ENCODE measurements around the gene SLC16A12.

The SLC16A12 gene

GRCh38 chr10:89471110-89471809 lies 64.1 kb downstream of the SLC16A12 start:
- H3K36me3 ChIP-seq (ENCODE audit: control insufficient read depth in 4 of 4, insufficient read depth in 4 of 4, low read length in 3 of 4), result no peaks in the 10 kb centered on the region
- no peaks in the 10 kb centered on the region for H3K9me3 ChIP-seq (ENCODE audit: control extremely low read depth in 1 of 5, control insufficient read depth in 4 of 5, insufficient read depth in 2 of 5, low read depth in 1 of 5, low read length in 4 of 5)
- CTCF ChIA-PET, result interaction anchor here (1.6 kb wide), 1 partner anchor 91 kb away, joined by 4 read pairs; no protein-coding TSS in a partner anchor
- WGBS (ENCODE audit: insufficient coverage), result no CpG with 5 or more reads among the region's 1 CpG
- POLR2A ChIA-PET, result no interaction called here
- H3K4me3 ChIP-seq (ENCODE audit: control insufficient read depth in 1 of 7, extremely low read depth in 1 of 7, insufficient read depth in 4 of 7, low read depth in 2 of 7, low read length in 6 of 7), result no peak overlapping the region
- H3K4me1 ChIP-seq (ENCODE audit: control extremely low read depth in 1 of 4, control insufficient read depth in 4 of 4, insufficient read depth in 4 of 4, low read length in 3 of 4), result no peaks in the 10 kb centered on the region
- no peak overlapping the region for H3K27ac ChIP-seq (ENCODE audit: insufficient read depth in 1 of 2, low read depth in 1 of 2, low read length in 2 of 2, poor library complexity in 1 of 2, severe bottlenecking in 2 of 2)
- H3K27me3 ChIP-seq (replicated peaks in 2 of 5; ENCODE audit: control insufficient read depth in 4 of 5, insufficient read depth in 5 of 5, low read length in 4 of 5), result no peaks in the 10 kb centered on the region
- no peak for DNase-seq

GRCh38 chr10:89470628-89471027 lies 64.8 kb downstream of the SLC16A12 start:
- no peaks in the 10 kb centered on the region for H3K27me3 ChIP-seq (replicated peaks in 2 of 5; ENCODE audit: control insufficient read depth in 4 of 5, insufficient read depth in 5 of 5, low read length in 4 of 5)
- WGBS (ENCODE audit: insufficient coverage), result no CpG with 5 or more reads among the region's 2 CpGs
- no peak for DNase-seq
- H3K9me3 ChIP-seq (ENCODE audit: control extremely low read depth in 1 of 5, control insufficient read depth in 4 of 5, insufficient read depth in 2 of 5, low read depth in 1 of 5, low read length in 4 of 5), result no peaks in the 10 kb centered on the region
- H3K4me3 ChIP-seq (ENCODE audit: control insufficient read depth in 1 of 7, extremely low read depth in 1 of 7, insufficient read depth in 4 of 7, low read depth in 2 of 7, low read length in 6 of 7), result no peak overlapping the region
- H3K36me3 ChIP-seq (ENCODE audit: control insufficient read depth in 4 of 4, insufficient read depth in 4 of 4, low read length in 3 of 4), result no peaks in the 10 kb centered on the region
- no peaks in the 10 kb centered on the region for H3K4me1 ChIP-seq (ENCODE audit: control extremely low read depth in 1 of 4, control insufficient read depth in 4 of 4, insufficient read depth in 4 of 4, low read length in 3 of 4)
- CTCF ChIA-PET, result interaction anchor here (1.6 kb wide), 1 partner anchor 92 kb away, joined by 4 read pairs; no protein-coding TSS in a partner anchor
- H3K27ac ChIP-seq (ENCODE audit: insufficient read depth in 1 of 2, low read depth in 1 of 2, low read length in 2 of 2, poor library complexity in 1 of 2, severe bottlenecking in 2 of 2), result no peak overlapping the region
- POLR2A ChIA-PET, result no interaction called here

GRCh38 chr10:89469517-89469916 lies 65.9 kb downstream of the SLC16A12 start:
- CTCF ChIA-PET, result interaction anchor here (1.6 kb wide), 1 partner anchor 93 kb away, joined by 4 read pairs; no protein-coding TSS in a partner anchor
- no peak overlapping the region for H3K4me3 ChIP-seq (ENCODE audit: control insufficient read depth in 1 of 7, extremely low read depth in 1 of 7, insufficient read depth in 4 of 7, low read depth in 2 of 7, low read length in 6 of 7)
- DNase-seq, result no peak
- no peak overlapping the region for H3K27ac ChIP-seq (ENCODE audit: insufficient read depth in 1 of 2, low read depth in 1 of 2, low read length in 2 of 2, poor library complexity in 1 of 2, severe bottlenecking in 2 of 2)
- H3K27me3 ChIP-seq (replicated peaks in 2 of 5; ENCODE audit: control insufficient read depth in 4 of 5, insufficient read depth in 5 of 5, low read length in 4 of 5), result no peaks in the 10 kb centered on the region
- no peaks in the 10 kb centered on the region for H3K4me1 ChIP-seq (ENCODE audit: control extremely low read depth in 1 of 4, control insufficient read depth in 4 of 4, insufficient read depth in 4 of 4, low read length in 3 of 4)
- H3K36me3 ChIP-seq (ENCODE audit: control insufficient read depth in 4 of 4, insufficient read depth in 4 of 4, low read length in 3 of 4), result no peaks in the 10 kb centered on the region
- POLR2A ChIA-PET, result no interaction called here
- H3K9me3 ChIP-seq (ENCODE audit: control extremely low read depth in 1 of 5, control insufficient read depth in 4 of 5, insufficient read depth in 2 of 5, low read depth in 1 of 5, low read length in 4 of 5), result no peaks in the 10 kb centered on the region

GRCh38 chr10:89468191-89468965 lies 67.0 kb downstream of the SLC16A12 start:
- Histone ChIP-seq H3K9me3 (ENCODE audit: control extremely low read depth in 1 of 5, control insufficient read depth in 4 of 5, insufficient read depth in 2 of 5, low read depth in 1 of 5, low read length in 4 of 5) (no peaks in the 10 kb centered on the region), H3K4me3 (ENCODE audit: control insufficient read depth in 1 of 7, extremely low read depth in 1 of 7, insufficient read depth in 4 of 7, low read depth in 2 of 7, low read length in 6 of 7) (no peak overlapping the region), H3K4me1 (ENCODE audit: control extremely low read depth in 1 of 4, control insufficient read depth in 4 of 4, insufficient read depth in 4 of 4, low read length in 3 of 4) (no peaks in the 10 kb centered on the region), H3K27ac (ENCODE audit: insufficient read depth in 1 of 2, low read depth in 1 of 2, low read length in 2 of 2, poor library complexity in 1 of 2, severe bottlenecking in 2 of 2) (no peak overlapping the region), H3K27me3 (replicated peaks in 2 of 5; ENCODE audit: control insufficient read depth in 4 of 5, insufficient read depth in 5 of 5, low read length in 4 of 5) (no peaks in the 10 kb centered on the region), H3K36me3 (ENCODE audit: control insufficient read depth in 4 of 4, insufficient read depth in 4 of 4, low read length in 3 of 4) (no peaks in the 10 kb centered on the region)
- WGBS (ENCODE audit: insufficient coverage), result 100% methylated on average over 6 of the region's 9 CpGs
- DNase-seq, result no peak
- ChIA-PET POLR2A (no interaction called here), CTCF (no interaction called here)

GRCh38 chr10:89466599-89467035 lies 68.8 kb downstream of the SLC16A12 start:
- WGBS (ENCODE audit: insufficient coverage), result no CpG with 5 or more reads among the region's 3 CpGs
- CTCF ChIA-PET, result interaction anchor here (0.5 to 2.3 kb wide), 9 partner anchors 15 to 98 kb away, joined by 3 to 5 read pairs (median 3); no protein-coding TSS in a partner anchor
- Histone ChIP-seq H3K36me3 (ENCODE audit: control insufficient read depth in 4 of 4, insufficient read depth in 4 of 4, low read length in 3 of 4) (no peaks in the 10 kb centered on the region), H3K4me1 (ENCODE audit: control extremely low read depth in 1 of 4, control insufficient read depth in 4 of 4, insufficient read depth in 4 of 4, low read length in 3 of 4) (no peaks in the 10 kb centered on the region), H3K27me3 (replicated peaks in 2 of 5; ENCODE audit: control insufficient read depth in 4 of 5, insufficient read depth in 5 of 5, low read length in 4 of 5) (no peaks in the 10 kb centered on the region), H3K9me3 (ENCODE audit: control extremely low read depth in 1 of 5, control insufficient read depth in 4 of 5, insufficient read depth in 2 of 5, low read depth in 1 of 5, low read length in 4 of 5) (no peaks in the 10 kb centered on the region), H3K27ac (ENCODE audit: insufficient read depth in 1 of 2, low read depth in 1 of 2, low read length in 2 of 2, poor library complexity in 1 of 2, severe bottlenecking in 2 of 2) (no peak overlapping the region), H3K4me3 (ENCODE audit: control insufficient read depth in 1 of 7, extremely low read depth in 1 of 7, insufficient read depth in 4 of 7, low read depth in 2 of 7, low read length in 6 of 7) (no peak overlapping the region)
- POLR2A ChIA-PET, result no interaction called here
- peak; percentile 34 to 75 (median 71) for DNase-seq

DNA sequence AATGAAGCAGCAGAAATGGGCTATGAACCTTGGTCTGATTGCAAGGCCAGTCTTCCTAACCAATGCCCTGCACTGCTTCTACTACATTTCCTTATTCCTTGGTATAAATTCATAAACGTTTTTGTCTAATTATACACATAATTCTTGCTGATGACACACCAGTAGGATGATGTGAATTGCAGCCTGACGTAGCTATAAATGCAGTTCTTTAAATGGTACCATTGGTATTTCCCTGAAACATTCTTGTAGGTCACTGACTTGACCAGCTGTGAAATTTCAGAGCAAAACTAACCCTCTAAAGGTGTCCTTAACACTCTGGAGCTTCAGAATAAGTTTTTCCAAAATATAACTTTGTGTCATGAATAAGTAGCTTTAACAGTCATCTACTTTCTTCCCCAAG lies 70.2 kb downstream of the SLC16A12 start:
- H3K36me3 ChIP-seq (ENCODE audit: control insufficient read depth in 4 of 4, insufficient read depth in 4 of 4, low read length in 3 of 4), result no peaks in the 10 kb centered on the region
- no peak overlapping the region for H3K27ac ChIP-seq (ENCODE audit: insufficient read depth in 1 of 2, low read depth in 1 of 2, low read length in 2 of 2, poor library complexity in 1 of 2, severe bottlenecking in 2 of 2)
- DNase-seq, result no peak
- H3K4me3 ChIP-seq (ENCODE audit: control insufficient read depth in 1 of 7, extremely low read depth in 1 of 7, insufficient read depth in 4 of 7, low read depth in 2 of 7, low read length in 6 of 7), result no peak overlapping the region
- ChIA-PET CTCF (interaction anchor here (0.9 to 2.3 kb wide), 4 partner anchors 23 to 100 kb away, joined by 3 to 5 read pairs (median 4); no protein-coding TSS in a partner anchor), POLR2A (no interaction called here)
- H3K27me3 ChIP-seq (replicated peaks in 2 of 5; ENCODE audit: control insufficient read depth in 4 of 5, insufficient read depth in 5 of 5, low read length in 4 of 5), result no peaks in the 10 kb centered on the region
- no peaks in the 10 kb centered on the region for H3K4me1 ChIP-seq (ENCODE audit: control extremely low read depth in 1 of 4, control insufficient read depth in 4 of 4, insufficient read depth in 4 of 4, low read length in 3 of 4)
- WGBS (ENCODE audit: insufficient coverage), result 83% methylated on average over 2 of the region's 2 CpGs
- H3K9me3 ChIP-seq (ENCODE audit: control extremely low read depth in 1 of 5, control insufficient read depth in 4 of 5, insufficient read depth in 2 of 5, low read depth in 1 of 5, low read length in 4 of 5), result no peaks in the 10 kb centered on the region

GRCh38 chr10:89463846-89464537 lies 71.4 kb downstream of the SLC16A12 start:
- Histone ChIP-seq H3K27ac (ENCODE audit: insufficient read depth in 1 of 2, low read depth in 1 of 2, low read length in 2 of 2, poor library complexity in 1 of 2, severe bottlenecking in 2 of 2) (no peak overlapping the region), H3K27me3 (replicated peaks in 2 of 5; ENCODE audit: control insufficient read depth in 4 of 5, insufficient read depth in 5 of 5, low read length in 4 of 5) (no peaks in the 10 kb centered on the region), H3K36me3 (ENCODE audit: control insufficient read depth in 4 of 4, insufficient read depth in 4 of 4, low read length in 3 of 4) (no peaks in the 10 kb centered on the region), H3K4me3 (ENCODE audit: control insufficient read depth in 1 of 7, extremely low read depth in 1 of 7, insufficient read depth in 4 of 7, low read depth in 2 of 7, low read length in 6 of 7) (no peak overlapping the region), H3K4me1 (ENCODE audit: control extremely low read depth in 1 of 4, control insufficient read depth in 4 of 4, insufficient read depth in 4 of 4, low read length in 3 of 4) (no peaks in the 10 kb centered on the region), H3K9me3 (ENCODE audit: control extremely low read depth in 1 of 5, control insufficient read depth in 4 of 5, insufficient read depth in 2 of 5, low read depth in 1 of 5, low read length in 4 of 5) (no peaks in the 10 kb centered on the region)
- ChIA-PET CTCF (no interaction called here), POLR2A (no interaction called here)
- 94% methylated on average over 4 of the region's 6 CpGs for WGBS (ENCODE audit: insufficient coverage)
- no peak for DNase-seq
